GM21360 (cell line): ENCODE measurements around the gene MGMT.

ENCODE experiments used
- ATAC-seq: cut with Tn5 transposase; IDR thresholded peaks from one replicate; pipeline ENCODE4 v1.9.1; 2021; ENCODE audit warnings: mild to moderate bottlenecking, moderate library complexity; ENCODE audit not compliant: unreplicated experiment

MGMT gene

GRCh38 chr10:129580901-129581300 is 113.9 kb downstream of the MGMT start:
- no peak for ATAC-seq

- ATAC-seq: no peak
Measured at GRCh38 chr10:129581827-129582411, 114.9 kb downstream of the MGMT start.

- ATAC-seq: no peak
Measured at GRCh38 chr10:129583831-129584230, 116.8 kb downstream of the MGMT start.

DNA sequence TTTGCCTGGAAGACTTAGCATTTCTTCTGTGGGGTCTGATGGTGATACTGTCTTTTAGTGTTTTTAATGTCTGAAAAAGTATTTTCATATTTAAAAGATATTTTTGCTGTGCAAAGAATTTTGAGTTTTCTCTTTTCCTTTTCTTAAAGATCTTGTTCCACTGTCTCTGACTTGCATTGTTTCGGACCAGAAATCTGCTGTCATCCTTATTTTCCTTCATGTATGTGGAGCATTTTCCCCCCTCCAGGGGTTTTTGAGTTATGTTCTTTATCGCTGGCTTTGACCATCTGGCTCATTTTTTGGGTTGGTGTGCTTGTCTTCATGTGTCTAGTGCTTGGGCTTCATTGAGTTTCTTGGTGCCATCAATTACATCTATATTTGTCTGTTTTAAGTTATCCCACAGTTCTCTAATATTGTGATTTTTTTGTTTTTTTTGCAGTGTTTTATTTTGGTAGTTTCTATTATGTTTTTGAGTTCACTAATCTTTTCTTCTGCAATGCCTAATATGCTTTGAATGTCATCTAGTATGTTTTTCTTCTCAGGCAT is 119.9 kb downstream of the MGMT start:
- ATAC-seq: no peak

DNA sequence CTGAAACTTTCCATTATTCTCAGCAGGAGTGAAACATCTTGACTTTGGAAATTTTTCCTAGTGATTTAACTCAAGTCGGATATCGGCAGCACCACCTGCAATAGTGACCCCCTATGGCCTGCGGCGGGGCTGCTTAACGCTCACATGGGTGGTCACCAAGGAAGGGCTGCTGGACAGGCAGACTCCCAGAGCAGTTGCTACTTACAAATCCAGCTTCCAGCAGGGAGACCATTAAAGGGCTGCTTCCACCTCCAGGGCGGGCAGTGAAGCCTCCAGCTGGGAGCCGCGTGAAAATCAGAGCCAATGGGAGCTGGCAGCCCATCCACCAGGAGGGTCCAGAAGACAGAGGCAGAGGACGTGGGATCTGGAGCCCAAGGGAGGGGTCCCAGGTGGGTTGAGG is 122.5 kb downstream of the MGMT start:
- no peak for ATAC-seq

DNA sequence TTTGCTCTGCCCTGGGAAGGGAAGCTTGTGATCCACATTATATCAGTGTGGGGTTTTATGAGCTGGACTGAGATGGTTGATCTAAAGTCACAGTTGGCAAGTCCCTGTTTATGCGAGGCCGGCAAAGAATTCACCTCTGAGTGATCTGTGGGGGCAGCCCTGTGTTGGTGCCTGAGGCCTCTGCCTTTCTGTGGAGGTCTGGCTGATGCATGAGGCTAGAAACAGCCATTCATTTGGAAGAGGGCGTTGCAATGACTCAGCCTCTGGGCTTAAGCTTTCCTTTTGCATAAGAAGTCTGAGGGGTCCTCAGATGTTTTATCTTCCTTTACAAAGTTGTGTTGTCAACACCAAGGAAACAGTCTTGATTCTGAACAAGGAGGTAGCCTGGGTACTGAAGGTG is 126.9 kb downstream of the MGMT start:
- ATAC-seq: no peak

DNA sequence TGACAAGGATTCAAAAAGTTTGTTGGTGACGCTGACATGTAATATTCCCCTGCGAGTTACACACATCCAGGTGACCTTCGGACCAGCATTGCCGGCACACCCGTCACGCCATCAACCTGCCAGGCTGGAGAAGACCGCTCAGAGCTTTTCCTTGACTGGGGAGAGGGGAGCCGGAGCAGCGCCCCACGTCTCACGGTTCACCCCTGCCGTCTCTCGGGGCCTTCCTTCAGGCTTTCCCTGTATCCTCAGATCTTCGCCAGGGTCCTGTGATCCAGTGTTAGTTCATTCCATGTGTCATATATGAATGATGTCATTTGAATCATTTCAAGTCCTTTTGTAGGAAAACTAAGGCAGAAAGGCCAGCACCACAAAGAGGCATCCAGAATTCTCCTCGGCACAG is 127.8 kb downstream of the MGMT start:
- no peak for ATAC-seq

DNA sequence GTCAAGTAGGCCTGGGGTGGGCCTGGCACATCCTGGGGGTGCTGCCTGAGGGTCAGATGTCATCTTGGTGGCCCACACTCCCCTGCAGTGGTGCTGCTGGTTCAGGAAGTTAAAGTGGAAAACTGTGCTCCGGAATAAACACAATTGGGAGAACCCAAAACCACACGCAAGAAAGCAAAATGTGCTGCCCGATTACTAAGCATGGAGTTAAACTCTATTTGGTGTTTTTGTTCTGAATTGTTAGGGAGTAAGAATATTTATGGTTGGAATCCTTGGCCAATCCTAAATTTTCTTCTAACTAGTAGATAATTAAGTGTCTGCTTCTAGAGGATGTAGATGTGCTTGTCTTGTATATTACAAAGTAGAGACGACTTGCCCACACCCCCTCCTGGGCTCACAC is 131.4 kb downstream of the MGMT start:
- ATAC-seq: no peak

- no peak for ATAC-seq
Measured at GRCh38 chr10:129599160-129599559, 132.1 kb downstream of the MGMT start.

- ATAC-seq: peak; percentile 47
Measured at GRCh38 chr10:129601737-129602136, 134.7 kb downstream of the MGMT start.

- ATAC-seq: no peak
Measured at GRCh38 chr10:129602938-129603535, 136.0 kb downstream of the MGMT start.

GRCh38 chr10:129604333-129605032 is 137.4 kb downstream of the MGMT start:
- ATAC-seq: no peak

DNA sequence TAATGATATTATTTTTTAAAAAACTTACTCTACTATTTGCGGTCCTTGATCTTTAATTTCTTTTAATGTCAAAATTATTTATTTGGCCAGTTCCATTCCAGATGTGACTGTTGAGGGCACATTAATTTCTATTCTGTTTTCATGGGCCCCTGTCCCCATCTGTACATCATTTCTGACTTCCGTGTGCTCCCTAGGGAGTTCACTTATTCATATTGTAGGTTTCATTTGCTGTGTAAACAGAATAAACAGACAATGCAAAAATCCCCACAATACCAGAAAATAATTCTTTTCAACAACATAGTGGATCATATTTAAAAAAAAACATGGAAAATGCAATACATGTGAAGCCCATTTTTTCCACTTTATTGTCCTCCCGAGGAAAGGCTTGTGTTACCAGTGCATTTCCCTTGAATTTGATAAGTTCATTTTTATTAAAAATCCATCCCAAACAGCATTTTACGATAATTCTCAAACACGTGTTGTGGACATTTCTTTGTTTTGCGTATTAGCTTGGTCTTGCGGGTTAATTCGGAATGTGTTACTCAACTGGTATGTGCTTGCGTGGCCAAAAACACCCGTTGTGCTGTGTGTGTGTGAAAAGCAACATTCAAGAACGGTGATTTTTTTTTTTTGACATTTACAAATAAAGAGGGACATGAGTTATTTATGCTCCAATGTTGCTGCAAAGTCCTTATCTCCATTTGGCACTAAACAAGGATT is 138.4 kb downstream of the MGMT start:
- ATAC-seq: peak; percentile 51

DNA sequence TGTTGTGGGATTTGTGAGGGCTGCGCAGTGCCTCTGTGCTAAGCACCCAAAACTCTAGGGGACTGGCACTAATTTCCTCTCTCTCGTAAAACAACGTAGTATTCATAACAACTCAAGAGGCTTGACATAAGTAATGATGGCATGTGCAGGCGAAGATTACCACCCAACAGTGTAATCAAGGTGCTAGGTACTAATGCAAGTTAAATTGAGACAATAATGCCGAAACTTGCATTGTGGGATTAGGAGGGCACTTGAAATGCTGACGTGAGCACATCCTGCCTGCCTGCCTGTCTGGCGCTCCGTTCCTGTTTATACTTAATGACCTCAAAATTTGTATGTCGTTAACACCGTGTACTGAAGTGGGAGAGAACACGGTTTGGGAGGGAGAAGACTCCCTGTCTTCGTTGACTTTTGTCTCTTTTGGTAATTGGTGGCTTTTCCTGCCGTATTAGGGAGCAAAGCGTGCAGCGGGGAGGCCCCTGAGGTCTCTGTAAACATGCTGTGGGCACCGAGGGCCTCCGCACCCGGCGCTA is 139.0 kb downstream of the MGMT start:
- ATAC-seq: no peak

DNA sequence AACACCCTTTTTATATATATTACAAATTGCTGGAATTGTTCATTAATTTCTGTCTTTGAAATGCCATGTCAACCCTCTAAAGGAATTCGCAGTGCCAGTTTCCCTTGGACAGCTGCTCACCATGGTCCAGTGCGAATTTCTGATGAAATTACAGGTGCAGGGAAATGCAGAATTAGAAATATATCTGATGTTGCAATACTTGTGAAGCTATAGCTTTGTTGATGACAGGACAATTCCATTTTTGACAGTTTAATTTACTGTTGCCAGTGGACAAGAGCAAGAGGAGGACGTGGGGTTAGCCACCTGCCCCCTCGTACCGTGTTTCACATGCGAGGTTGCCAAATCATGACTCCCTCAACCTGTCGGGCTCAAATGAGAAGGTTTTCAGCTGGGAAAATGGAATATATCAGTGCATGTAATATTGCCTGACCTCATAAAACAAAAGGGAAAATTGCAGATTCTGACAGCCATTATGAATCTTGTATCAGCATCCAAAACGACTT is 140.6 kb downstream of the MGMT start:
- ATAC-seq: no peak

- ATAC-seq: no peak
Measured at GRCh38 chr10:129608653-129609052, 141.6 kb downstream of the MGMT start.

DNA sequence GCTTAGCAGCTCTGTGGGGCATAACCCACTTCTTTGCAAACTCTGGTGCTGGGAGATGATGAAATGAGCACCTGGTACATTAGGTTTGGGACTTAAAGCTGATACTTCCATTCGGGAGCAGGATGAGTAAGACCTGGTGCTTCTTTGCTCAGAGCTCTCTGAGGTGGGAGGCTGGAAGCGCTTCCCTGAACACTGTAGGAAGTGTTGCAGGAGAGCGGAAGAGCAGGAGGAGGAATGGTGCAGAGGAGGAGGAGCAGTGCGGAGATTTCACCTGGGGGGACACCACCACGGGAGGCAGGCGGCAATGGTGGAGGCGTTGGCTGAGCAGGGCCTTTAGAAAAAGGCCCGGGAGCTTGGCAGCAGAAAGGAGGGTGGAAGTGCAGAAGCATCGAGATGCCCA is 142.5 kb downstream of the MGMT start:
- ATAC-seq: no peak

DNA sequence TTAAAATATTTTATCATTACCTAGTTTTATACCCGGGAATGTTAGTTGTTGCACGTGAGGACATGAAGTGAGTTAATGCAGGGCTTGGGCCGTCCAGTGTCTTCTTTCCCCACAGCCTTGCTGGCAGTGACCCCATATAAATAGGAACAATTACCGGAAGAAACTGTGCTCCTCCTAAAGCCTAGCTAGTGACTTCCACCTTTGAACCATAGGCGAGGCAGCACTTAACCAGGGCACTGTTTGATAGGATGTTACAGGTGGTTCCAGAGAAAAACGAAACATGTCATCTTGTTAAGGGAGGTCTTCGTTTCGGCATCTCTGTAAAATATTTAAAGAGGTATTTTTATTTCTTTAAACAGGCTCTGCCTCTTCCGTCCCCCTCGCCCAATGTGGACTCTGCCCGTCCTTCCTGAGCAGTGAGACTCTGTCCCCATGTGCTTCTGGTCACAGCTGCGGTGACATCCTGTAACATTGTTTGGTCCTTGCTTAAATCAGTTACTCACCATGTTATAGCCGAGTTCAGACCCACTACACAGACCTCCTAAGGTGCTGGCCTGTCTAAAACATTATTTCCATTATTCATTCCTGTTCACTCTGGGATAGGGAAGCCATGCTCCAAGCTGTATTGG is 145.6 kb downstream of the MGMT start:
- no peak for ATAC-seq

DNA sequence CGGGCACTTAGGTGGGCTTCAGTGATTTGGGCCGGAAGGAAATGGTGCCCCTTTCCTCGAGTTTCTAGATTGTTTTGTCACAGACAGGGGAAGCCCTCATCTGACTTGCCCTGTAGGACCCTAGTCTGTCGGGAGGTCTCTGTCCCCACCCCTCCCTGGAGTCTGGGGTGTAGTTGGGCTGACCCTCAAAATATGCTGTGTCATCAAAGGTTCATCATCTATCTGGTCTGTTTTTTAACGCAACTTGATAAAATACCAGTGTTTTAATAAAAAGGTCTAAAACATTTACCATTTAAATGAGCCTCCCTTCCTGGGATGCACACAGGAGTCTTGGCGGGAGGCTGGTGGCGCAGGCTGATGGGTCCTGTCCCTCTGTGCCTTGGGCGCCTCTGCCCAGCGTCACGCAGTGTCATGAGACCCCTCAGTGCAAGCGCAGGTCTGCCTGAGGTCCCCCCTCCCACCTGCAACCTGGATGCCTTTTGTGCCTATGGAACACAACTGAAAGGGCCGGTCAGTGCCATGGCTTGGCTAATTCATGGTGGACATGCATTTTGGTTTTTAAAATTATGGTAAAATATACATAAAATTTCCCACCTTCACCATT is 146.4 kb downstream of the MGMT start:
- no peak for ATAC-seq

GRCh38 chr10:129614341-129614740 is 147.3 kb downstream of the MGMT start:
- no peak for ATAC-seq
